ENCODE data around the gene LIPI. TPM values are rescaled to one million over a fixed set of nuclear protein-coding genes. Genes with fewer than 3 reads are reported as not detected.
"Not testable (repeated sequence)": the region's sequence is repeated elsewhere in the genome, so short reads cannot be mapped to it uniquely, and the experiment has no call there.

The LIPI gene
- polyA plus RNA-seq, 1 donor = 0.19 TPM

- no peak for DNase-seq (ENCODE audit: low read depth)
Observed at GRCh38 chr21:14074177-14074576, 136.6 kb downstream of the LIPI start.

- DNase-seq (ENCODE audit: low read depth) = no peak
Observed at GRCh38 chr21:14073615-14074014, 137.1 kb downstream of the LIPI start.

GRCh38 chr21:14072761-14073535 is 137.8 kb downstream of the LIPI start:
- no peak for DNase-seq (ENCODE audit: low read depth)

- no peak for DNase-seq (ENCODE audit: low read depth)
Observed at GRCh38 chr21:14071902-14072734, 138.6 kb downstream of the LIPI start.

GRCh38 chr21:14070968-14071367 is 139.8 kb downstream of the LIPI start:
- no peak for DNase-seq (ENCODE audit: low read depth)

GRCh38 chr21:14070049-14070893 is 140.5 kb downstream of the LIPI start:
- no peak for DNase-seq (ENCODE audit: low read depth)

GRCh38 chr21:14064296-14064645 is 146.5 kb downstream of the LIPI start:
- DNase-seq (ENCODE audit: low read depth) = no peak

GRCh38 chr21:14063620-14064295 is 147.0 kb downstream of the LIPI start:
- not testable (repeated sequence) for DNase-seq (ENCODE audit: low read depth)

- DNase-seq (ENCODE audit: low read depth) = not testable (repeated sequence)
Observed at GRCh38 chr21:14062684-14063083, 148.1 kb downstream of the LIPI start.

- not testable (repeated sequence) for DNase-seq (ENCODE audit: low read depth)
Observed at GRCh38 chr21:14061820-14062219, 148.9 kb downstream of the LIPI start.

GRCh38 chr21:14058995-14059627 is 151.6 kb downstream of the LIPI start:
- not testable (repeated sequence) for DNase-seq (ENCODE audit: low read depth)

Other genes starting within 250 kb of the LIPI start
- gene RBM11, start 5.2 kb upstream of the LIPI start, polyA plus RNA-seq (ENCODE audit: insufficient read length) = 0.09 TPM
- gene HSPA13, start 172.2 kb upstream of the LIPI start, polyA plus RNA-seq (ENCODE audit: insufficient read length) = 27.5 TPM